ENCODE data around the gene TNS3. TPM values are rescaled to one million over a fixed set of nuclear protein-coding genes. Genes with fewer than 3 reads are reported as not detected.

TNS3 gene
- total RNA-seq, 1 experiment from 2014 or later, result 9.5 TPM

DNA sequence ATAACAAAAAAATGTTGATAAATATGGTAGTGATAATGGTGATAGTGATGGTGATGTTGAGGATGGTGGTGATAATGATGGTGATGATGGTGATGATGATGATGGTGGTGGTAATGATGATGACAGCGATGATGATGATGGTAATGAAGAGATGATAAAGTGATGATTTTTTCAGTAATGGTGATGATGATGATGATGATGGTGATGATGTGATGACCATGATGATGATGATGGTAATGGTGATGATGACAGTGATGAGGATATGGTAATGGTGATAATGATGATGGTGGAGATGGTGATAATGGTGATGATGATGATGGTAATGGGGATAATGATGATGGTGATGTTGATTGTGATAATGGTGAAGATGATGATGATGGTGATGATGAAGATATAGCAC, 321.6 kb downstream of the TNS3 start:
- Histone ChIP-seq H2AK5ac (ENCODE audit: insufficient read length, low read length) (no peak overlapping the region), H3K27ac (ENCODE audit: insufficient read length, low read depth, low read length) (no peak overlapping the region), H2BK12ac (ENCODE audit: insufficient read length, low read depth, low read length) (no peak overlapping the region), H4K20me1 (ENCODE audit: control insufficient read depth, insufficient read depth, insufficient read length) (no peaks in the 10 kb centered on the region), H3T11ph (ENCODE audit: low read length) (no peak overlapping the region), H3K79me2 (ENCODE audit: insufficient read depth, low read length) (no peaks in the 10 kb centered on the region), H3K27me3 (ENCODE audit: insufficient read depth, low read length) (no peaks in the 10 kb centered on the region), H2BK15ac (ENCODE audit: low read depth, low read length) (no peak overlapping the region), H3K4me1 (ENCODE audit: insufficient read depth, low read length) (no peaks in the 10 kb centered on the region), H3K18ac (ENCODE audit: insufficient read length, low read depth, low read length) (no peak overlapping the region), H4K91ac (ENCODE audit: insufficient read length, low read depth, low read length) (no peak overlapping the region), H2BK5ac (ENCODE audit: insufficient read length, low read length) (no peak overlapping the region), H2AFZ (ENCODE audit: low read length) (no peak overlapping the region), H4K5ac (ENCODE audit: insufficient read length, low read depth, low read length) (no peak overlapping the region), H3K79me1 (ENCODE audit: insufficient read depth, low read depth, low read length, poor library complexity, severe bottlenecking) (no peaks in the 10 kb centered on the region), H3K9me3 (ENCODE audit: control insufficient read depth, low read depth, low read length) (no peaks in the 10 kb centered on the region), H3K14ac (ENCODE audit: insufficient read depth, low read length) (no peak overlapping the region), H3K56ac (ENCODE audit: insufficient read length, low read depth, low read length) (no peak overlapping the region), H2BK20ac (ENCODE audit: low read depth, low read length, poor library complexity, severe bottlenecking) (no peak overlapping the region), H3K23ac (ENCODE audit: insufficient read length, low read depth, low read length) (no peak overlapping the region), H3K4me2 (ENCODE audit: insufficient read depth, insufficient read length, low read length) (no peak overlapping the region), H3K4ac (ENCODE audit: low read depth, low read length) (no peak overlapping the region), H3K23me2 (ENCODE audit: insufficient read length, low read depth, low read length, poor library complexity, severe bottlenecking) (no peaks in the 10 kb centered on the region), H3K9ac (ENCODE audit: extremely low read depth, insufficient read length, low read length) (no peak overlapping the region), H4K8ac (replicated peaks; ENCODE audit: insufficient read length, low read depth, low read length) (no peak overlapping the region), H2BK120ac (ENCODE audit: low read depth, low read length, poor library complexity, severe bottlenecking) (no peak overlapping the region)
- TF ChIP-seq, protein P1, sequence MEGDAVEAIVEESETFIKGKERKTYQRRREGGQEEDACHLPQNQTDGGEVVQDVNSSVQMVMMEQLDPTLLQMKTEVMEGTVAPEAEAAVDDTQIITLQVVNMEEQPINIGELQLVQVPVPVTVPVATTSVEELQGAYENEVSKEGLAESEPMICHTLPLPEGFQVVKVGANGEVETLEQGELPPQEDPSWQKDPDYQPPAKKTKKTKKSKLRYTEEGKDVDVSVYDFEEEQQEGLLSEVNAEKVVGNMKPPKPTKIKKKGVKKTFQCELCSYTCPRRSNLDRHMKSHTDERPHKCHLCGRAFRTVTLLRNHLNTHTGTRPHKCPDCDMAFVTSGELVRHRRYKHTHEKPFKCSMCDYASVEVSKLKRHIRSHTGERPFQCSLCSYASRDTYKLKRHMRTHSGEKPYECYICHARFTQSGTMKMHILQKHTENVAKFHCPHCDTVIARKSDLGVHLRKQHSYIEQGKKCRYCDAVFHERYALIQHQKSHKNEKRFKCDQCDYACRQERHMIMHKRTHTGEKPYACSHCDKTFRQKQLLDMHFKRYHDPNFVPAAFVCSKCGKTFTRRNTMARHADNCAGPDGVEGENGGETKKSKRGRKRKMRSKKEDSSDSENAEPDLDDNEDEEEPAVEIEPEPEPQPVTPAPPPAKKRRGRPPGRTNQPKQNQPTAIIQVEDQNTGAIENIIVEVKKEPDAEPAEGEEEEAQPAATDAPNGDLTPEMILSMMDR (conservative IDR thresholded peaks at IDR 0.05), result no peak
- no peak overlapping the region for H3K4me3 Mint-ChIP-seq
- H3K4me1 Mint-ChIP-seq, result peaks cover 4 to 6% of the 10 kb centered on the region in 2 experiments; a peak in 2 of 4 replicates
- no peaks in the 10 kb centered on the region for H3K36me3 Mint-ChIP-seq (ENCODE audit: insufficient read depth in 1 of 3, low read depth in 3 of 3)
- peaks cover 0 to 2% of the 10 kb centered on the region in 2 experiments; a peak in 1 of 5 replicates for H3K9me3 Mint-ChIP-seq
- no peak for DNase-seq
- no peak overlapping the region for H3K27ac Mint-ChIP-seq
- H3K27me3 Mint-ChIP-seq (ENCODE audit: low read depth), result peaks cover 39% of the 10 kb centered on the region
- 100% methylated on average over 1 of the region's 1 CpG for WGBS (ENCODE audit: extremely low coverage, insufficient read length, low lambda C conversion rate)
